GM23338 (cell line): ENCODE results near the gene UBAC1.

ENCODE experiments used
- CREB1 ChIP-seq: fragments of 250-450 bp; sonication (Bioruptor Pico); IDR thresholded peaks from 2 replicates; pipeline ENCODE4 v1.5.0; 2020; ENCODE audit warnings: low read depth, mild to moderate bottlenecking, moderate library complexity
- EZH2 ChIP-seq: fragments of 200-600 bp; sonication (generic); IDR thresholded peaks from one replicate; pipeline ENCODE4 v1.8.0; 2017; ENCODE audit warnings: antibody characterized with exemption, mild to moderate bottlenecking, low read depth; ENCODE audit not compliant: unreplicated experiment
- EZH2phosphoT487 ChIP-seq: fragments of 200-600 bp; sonication (generic); IDR thresholded peaks from one replicate; pipeline ENCODE4 v1.8.1; 2018; ENCODE audit warnings: antibody characterized with exemption; ENCODE audit not compliant: unreplicated experiment
- JUNB ChIP-seq: IDR thresholded peaks from one replicate; pipeline ENCODE4 v1.6.1; 2016; ENCODE audit warnings: antibody characterized with exemption; ENCODE audit not compliant: unreplicated experiment
- NANOG ChIP-seq: IDR thresholded peaks from 2 replicates; pipeline ENCODE4 v1.6.1; 2016; ENCODE audit warnings: antibody characterized with exemption, borderline replicate concordance
- POLR2AphosphoS5 ChIP-seq: IDR thresholded peaks from 2 replicates; pipeline ENCODE4 v1.6.1; 2016; ENCODE audit warnings: antibody characterized with exemption, low read depth
- STAT1 ChIP-seq: IDR thresholded peaks from one replicate; pipeline ENCODE4 v1.6.1; 2016; ENCODE audit warnings: antibody characterized with exemption; ENCODE audit not compliant: unreplicated experiment
- TF ChIP-seq, protein P1 (sequence below), 2 experiments: fragments of 200-600 bp in 1 of 2; sonication (generic) in 1 of 2; conservative IDR thresholded peaks; 2 replicates each; pipeline versions ENCODE4 v1.5.1 to v1.6.1; 2016 to 2017; ENCODE audit warnings: antibody characterized with exemption in 2 of 2, low read depth in 2 of 2, mild to moderate bottlenecking in 2 of 2, moderate library complexity in 1 of 2
- TF ChIP-seq, protein P2 (sequence below): IDR thresholded peaks from one replicate; pipeline ENCODE4 v1.6.1; 2018; ENCODE audit warnings: antibody characterized with exemption; ENCODE audit not compliant: unreplicated experiment

DNA sequence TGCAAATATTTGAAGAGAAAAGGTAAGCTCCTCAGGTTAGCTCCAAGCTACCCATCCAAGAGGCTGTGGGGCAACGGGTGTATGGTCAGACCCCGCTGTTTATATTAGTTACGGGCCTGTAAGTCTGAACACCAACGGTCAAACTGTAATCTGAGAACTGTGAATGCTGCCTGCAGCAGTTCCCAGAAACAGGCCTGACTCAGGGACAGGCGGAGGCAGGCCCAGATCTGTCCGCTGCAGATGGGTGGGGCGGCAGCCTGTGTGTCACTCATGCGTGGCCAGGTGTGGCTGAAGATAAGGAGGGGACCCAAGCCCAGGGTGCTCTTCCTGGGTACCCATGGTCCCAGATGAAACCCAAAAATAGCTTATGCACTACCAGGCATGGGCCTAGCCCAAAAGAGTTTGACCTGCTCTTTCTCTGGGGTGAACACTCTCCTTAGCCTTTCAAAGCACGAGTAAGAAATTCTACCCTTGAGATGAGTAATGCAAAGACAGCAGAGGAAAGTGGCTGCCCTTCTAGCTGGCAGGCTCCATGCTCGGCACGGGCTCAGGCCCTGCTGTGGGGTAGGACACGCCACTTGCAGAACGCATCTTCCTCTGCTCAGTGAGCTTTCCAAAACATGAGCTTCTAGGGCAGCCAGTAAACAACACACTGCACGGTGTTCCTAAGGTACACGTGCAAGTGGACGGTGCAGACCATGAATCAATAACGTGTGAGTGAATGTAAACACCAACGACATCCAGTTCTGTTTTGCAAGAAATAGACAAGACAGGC lies 9.1 kb downstream of the UBAC1 start:
- TF ChIP-seq, protein P1, sequence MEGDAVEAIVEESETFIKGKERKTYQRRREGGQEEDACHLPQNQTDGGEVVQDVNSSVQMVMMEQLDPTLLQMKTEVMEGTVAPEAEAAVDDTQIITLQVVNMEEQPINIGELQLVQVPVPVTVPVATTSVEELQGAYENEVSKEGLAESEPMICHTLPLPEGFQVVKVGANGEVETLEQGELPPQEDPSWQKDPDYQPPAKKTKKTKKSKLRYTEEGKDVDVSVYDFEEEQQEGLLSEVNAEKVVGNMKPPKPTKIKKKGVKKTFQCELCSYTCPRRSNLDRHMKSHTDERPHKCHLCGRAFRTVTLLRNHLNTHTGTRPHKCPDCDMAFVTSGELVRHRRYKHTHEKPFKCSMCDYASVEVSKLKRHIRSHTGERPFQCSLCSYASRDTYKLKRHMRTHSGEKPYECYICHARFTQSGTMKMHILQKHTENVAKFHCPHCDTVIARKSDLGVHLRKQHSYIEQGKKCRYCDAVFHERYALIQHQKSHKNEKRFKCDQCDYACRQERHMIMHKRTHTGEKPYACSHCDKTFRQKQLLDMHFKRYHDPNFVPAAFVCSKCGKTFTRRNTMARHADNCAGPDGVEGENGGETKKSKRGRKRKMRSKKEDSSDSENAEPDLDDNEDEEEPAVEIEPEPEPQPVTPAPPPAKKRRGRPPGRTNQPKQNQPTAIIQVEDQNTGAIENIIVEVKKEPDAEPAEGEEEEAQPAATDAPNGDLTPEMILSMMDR (conservative IDR thresholded peaks at IDR 0.05; ENCODE audit: low read depth in 2 of 2): no peak
- no peak for TF ChIP-seq JUNB
- no peak for TF ChIP-seq POLR2AphosphoS5
- TF ChIP-seq, protein P2, sequence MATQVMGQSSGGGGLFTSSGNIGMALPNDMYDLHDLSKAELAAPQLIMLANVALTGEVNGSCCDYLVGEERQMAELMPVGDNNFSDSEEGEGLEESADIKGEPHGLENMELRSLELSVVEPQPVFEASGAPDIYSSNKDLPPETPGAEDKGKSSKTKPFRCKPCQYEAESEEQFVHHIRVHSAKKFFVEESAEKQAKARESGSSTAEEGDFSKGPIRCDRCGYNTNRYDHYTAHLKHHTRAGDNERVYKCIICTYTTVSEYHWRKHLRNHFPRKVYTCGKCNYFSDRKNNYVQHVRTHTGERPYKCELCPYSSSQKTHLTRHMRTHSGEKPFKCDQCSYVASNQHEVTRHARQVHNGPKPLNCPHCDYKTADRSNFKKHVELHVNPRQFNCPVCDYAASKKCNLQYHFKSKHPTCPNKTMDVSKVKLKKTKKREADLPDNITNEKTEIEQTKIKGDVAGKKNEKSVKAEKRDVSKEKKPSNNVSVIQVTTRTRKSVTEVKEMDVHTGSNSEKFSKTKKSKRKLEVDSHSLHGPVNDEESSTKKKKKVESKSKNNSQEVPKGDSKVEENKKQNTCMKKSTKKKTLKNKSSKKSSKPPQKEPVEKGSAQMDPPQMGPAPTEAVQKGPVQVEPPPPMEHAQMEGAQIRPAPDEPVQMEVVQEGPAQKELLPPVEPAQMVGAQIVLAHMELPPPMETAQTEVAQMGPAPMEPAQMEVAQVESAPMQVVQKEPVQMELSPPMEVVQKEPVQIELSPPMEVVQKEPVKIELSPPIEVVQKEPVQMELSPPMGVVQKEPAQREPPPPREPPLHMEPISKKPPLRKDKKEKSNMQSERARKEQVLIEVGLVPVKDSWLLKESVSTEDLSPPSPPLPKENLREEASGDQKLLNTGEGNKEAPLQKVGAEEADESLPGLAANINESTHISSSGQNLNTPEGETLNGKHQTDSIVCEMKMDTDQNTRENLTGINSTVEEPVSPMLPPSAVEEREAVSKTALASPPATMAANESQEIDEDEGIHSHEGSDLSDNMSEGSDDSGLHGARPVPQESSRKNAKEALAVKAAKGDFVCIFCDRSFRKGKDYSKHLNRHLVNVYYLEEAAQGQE: no peak
- TF ChIP-seq EZH2phosphoT487: no peak
- TF ChIP-seq EZH2: no peak
- TF ChIP-seq STAT1: no peak
- TF ChIP-seq NANOG: no peak
- TF ChIP-seq CREB1 (CRISPR knock-in tag): no peak
